Liver (tissue), 9 donors: ENCODE results near the gene RPUSD1. TPM values are rescaled to one million over a fixed set of nuclear protein-coding genes. Genes with fewer than 3 reads are reported as not detected.

Experiments
- DNase-seq: peaks from one replicate; pipeline ENCODE4 v3.0.0-alpha.2; 2017; ENCODE audit warnings: low spot score
- H3K27ac ChIP-seq, 2 donors: one replicate each; pipeline ENCODE4 v1.7.0; 2013; ENCODE audit warnings: inconsistent platforms in 2 of 2, low read length in 2 of 2, control low read depth in 1 of 2, low read depth in 1 of 2, mild to moderate bottlenecking in 1 of 2
- H3K27me3 ChIP-seq, 4 donors: one replicate each; pipeline versions ENCODE4 v1.6.1 to v1.7.0; 2013; ENCODE audit warnings: low read length in 3 of 4, inconsistent platforms in 1 of 4, mild to moderate bottlenecking in 1 of 4, moderate library complexity in 1 of 4; ENCODE audit not compliant: control insufficient read depth in 4 of 4, insufficient read depth in 4 of 4
- H3K36me3 ChIP-seq, 4 donors: one replicate each; pipeline versions ENCODE4 v1.6.1 to v1.7.0; 2013; ENCODE audit warnings: low read length in 3 of 4, mild to moderate bottlenecking in 3 of 4, low read depth in 1 of 4, moderate library complexity in 1 of 4; ENCODE audit not compliant: control insufficient read depth in 4 of 4, insufficient read depth in 3 of 4
- H3K4me1 ChIP-seq, 4 donors: one replicate each; pipeline versions ENCODE4 v1.6.1 to v1.7.0; 2013; ENCODE audit warnings: low read length in 3 of 4, mild to moderate bottlenecking in 3 of 4, moderate library complexity in 1 of 4; ENCODE audit not compliant: control insufficient read depth in 4 of 4, insufficient read depth in 4 of 4
- H3K4me3 ChIP-seq, 3 donors: one replicate each; pipeline versions ENCODE4 v1.6.1 to v1.7.0; 2013; ENCODE audit warnings: low read length in 3 of 3, control low read depth in 1 of 3, low read depth in 1 of 3, mild to moderate bottlenecking in 1 of 3
- H3K9ac ChIP-seq, 2 donors: one replicate each; pipeline ENCODE4 v1.7.0; 2013; ENCODE audit warnings: low read length in 2 of 2, mild to moderate bottlenecking in 2 of 2, moderate library complexity in 2 of 2, control low read depth in 1 of 2, low read depth in 1 of 2
- H3K9me3 ChIP-seq, 4 donors: one replicate each; pipeline versions ENCODE4 v1.6.1 to v1.7.0; 2013; ENCODE audit warnings: low read length in 3 of 4; ENCODE audit not compliant: control insufficient read depth in 4 of 4
- EGR1 ChIP-seq, 2 donors: IDR thresholded peaks; 2 replicates each; pipeline ENCODE4 v1.6.1; 2016 to 2018; ENCODE audit warnings: antibody characterized with exemption in 2 of 2, low read depth in 2 of 2
- FOXA1 ChIP-seq: IDR thresholded peaks from 2 replicates; pipeline ENCODE4 v1.6.1; 2016; ENCODE audit warnings: antibody characterized with exemption
- FOXA2 ChIP-seq: IDR thresholded peaks from 2 replicates; pipeline ENCODE4 v1.6.1; 2016; ENCODE audit warnings: antibody characterized with exemption
- HNF4A ChIP-seq, 2 donors: conservative IDR thresholded peaks; 2 replicates each; pipeline ENCODE4 v1.6.1; 2016; ENCODE audit warnings: antibody characterized with exemption in 2 of 2, mild to moderate bottlenecking in 2 of 2
- HNF4G ChIP-seq: IDR thresholded peaks from 2 replicates; pipeline ENCODE4 v1.6.1; 2016; ENCODE audit warnings: antibody characterized with exemption
- JUND ChIP-seq, 2 donors: IDR thresholded peaks; 2 replicates each; pipeline ENCODE4 v1.6.1; 2016; ENCODE audit warnings: antibody characterized with exemption in 2 of 2
- NR2F2 ChIP-seq: IDR thresholded peaks from 2 replicates; pipeline ENCODE4 v1.6.1; 2016; ENCODE audit warnings: antibody characterized with exemption
- RAD21 ChIP-seq, 2 donors: IDR thresholded peaks; 2 replicates each; pipeline ENCODE4 v1.6.1; 2016; ENCODE audit warnings: antibody characterized with exemption in 2 of 2, mild to moderate bottlenecking in 2 of 2
- RXRA ChIP-seq, 2 donors: IDR thresholded peaks; 2 replicates each; pipeline ENCODE4 v1.6.1; 2017 to 2018; ENCODE audit warnings: antibody characterized with exemption in 2 of 2, mild to moderate bottlenecking in 1 of 2
- SP1 ChIP-seq: IDR thresholded peaks from 2 replicates; pipeline ENCODE4 v1.6.1; 2018; ENCODE audit warnings: antibody characterized with exemption, mild to moderate bottlenecking
- TAF1 ChIP-seq: conservative IDR thresholded peaks from 2 replicates; pipeline ENCODE4 v1.6.1; 2016; ENCODE audit warnings: antibody characterized with exemption, mild to moderate bottlenecking
- WGBS: extraction: QIAGEN DNeasy Blood & Tissue Kit; methylation state at CpG from one replicate; pipeline ENCODE4 v1.1.7; 2013; 5-methylcytosine and 5-hydroxymethylcytosine counted together
- polyA plus RNA-seq, 2 donors: library from polyadenylated mRNA; stranded (reverse) in 1 of 2; unstranded in 1 of 2; fragments of 200-250 nt in 1 of 2; fragments of >200 nt in 1 of 2; fragmentation: Nextera tagmentation in 1 of 2; extraction: Ambion mirVana in 1 of 2; gene quantifications; one replicate each; pipeline versions ENCODE4 v1.2.1 to v1.2.3, GENCODE V29; 2013 to 2015
- total RNA-seq, 2 donors: library from RNA; depleted of rRNA; stranded (reverse); fragments of >200 nt; gene quantifications; one replicate each; pipeline ENCODE4 v1.2.3, GENCODE V29; 2014
- TF ChIP-seq, protein P1 (sequence below): IDR thresholded peaks from 2 replicates; pipeline ENCODE4 v1.6.1; 2016; ENCODE audit warnings: antibody characterized with exemption, mild to moderate bottlenecking
- TF ChIP-seq, protein P2 (sequence below): IDR thresholded peaks from 2 replicates; pipeline ENCODE4 v1.6.1; 2016; ENCODE audit warnings: antibody characterized with exemption
- TF ChIP-seq, protein P3 (sequence below): IDR thresholded peaks from 2 replicates; pipeline ENCODE4 v1.6.1; 2016; ENCODE audit warnings: antibody characterized with exemption
- donor health status: healthy.
- donor health status: healthy.
- donor health status: healthy.
- donor health status: healthy.
- donor health status: healthy.

RPUSD1 gene
- total and polyA plus RNA-seq, 4 donors = 4.5 to 10.7 (median 8.9) TPM

DNA sequence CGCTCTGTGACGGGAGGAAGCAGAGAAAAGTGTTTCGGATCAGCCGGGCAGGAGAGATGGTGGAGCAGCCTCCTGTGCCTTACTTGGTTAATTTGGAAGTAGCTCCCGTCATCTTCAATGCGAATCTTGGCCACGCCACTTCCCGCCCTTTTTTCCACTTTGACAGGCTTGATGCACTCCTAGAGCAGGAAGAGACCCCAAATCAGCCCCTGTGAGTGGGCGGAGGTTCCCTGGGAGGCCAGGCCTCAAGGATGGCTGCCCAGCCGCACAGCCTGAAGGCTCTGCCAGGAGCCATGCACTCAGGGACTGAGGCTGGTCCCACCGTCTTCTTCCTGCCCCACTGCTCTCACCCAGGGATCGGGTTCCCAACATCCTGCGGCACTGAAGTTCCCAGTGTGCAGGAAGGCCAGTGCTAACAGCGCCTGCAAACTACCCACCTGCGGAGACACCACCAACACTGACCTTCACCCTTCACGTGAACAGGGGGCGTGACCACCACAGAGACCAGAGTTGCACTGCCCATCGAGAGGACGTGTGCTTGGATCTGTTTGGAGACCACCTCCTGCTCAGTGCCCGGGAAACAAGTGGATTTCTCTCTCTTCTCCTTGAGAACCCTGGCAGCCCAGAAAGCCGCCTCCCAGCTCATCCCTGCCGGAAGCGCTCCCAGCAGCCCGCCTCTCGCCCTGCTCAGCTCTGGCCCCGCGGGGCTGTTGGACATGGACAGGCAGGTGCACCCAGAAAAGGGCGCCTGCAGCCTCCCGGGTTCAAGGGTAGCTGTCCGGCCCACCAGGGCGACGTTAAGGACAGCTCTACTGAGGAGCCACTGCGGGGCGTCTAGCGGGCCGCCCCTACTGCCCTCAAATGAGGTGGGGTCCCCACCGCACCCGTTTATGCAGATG lies 48.4 kb downstream of the RPUSD1 start:
- no peaks in the 10 kb centered on the region for H3K9me3 ChIP-seq
- peak; percentile 55 for DNase-seq
- WGBS = 37% methylated on average over 38 of the region's 38 CpGs
- H3K4me1 ChIP-seq = peaks cover 12 to 17% (median 15%) of the 10 kb centered on the region in 4 donors
- H3K27ac ChIP-seq = no peak overlapping the region
- peak; percentile 8 to 19 for TF ChIP-seq HNF4A (conservative IDR thresholded peaks at IDR 0.05)
- TF ChIP-seq, protein P1, sequence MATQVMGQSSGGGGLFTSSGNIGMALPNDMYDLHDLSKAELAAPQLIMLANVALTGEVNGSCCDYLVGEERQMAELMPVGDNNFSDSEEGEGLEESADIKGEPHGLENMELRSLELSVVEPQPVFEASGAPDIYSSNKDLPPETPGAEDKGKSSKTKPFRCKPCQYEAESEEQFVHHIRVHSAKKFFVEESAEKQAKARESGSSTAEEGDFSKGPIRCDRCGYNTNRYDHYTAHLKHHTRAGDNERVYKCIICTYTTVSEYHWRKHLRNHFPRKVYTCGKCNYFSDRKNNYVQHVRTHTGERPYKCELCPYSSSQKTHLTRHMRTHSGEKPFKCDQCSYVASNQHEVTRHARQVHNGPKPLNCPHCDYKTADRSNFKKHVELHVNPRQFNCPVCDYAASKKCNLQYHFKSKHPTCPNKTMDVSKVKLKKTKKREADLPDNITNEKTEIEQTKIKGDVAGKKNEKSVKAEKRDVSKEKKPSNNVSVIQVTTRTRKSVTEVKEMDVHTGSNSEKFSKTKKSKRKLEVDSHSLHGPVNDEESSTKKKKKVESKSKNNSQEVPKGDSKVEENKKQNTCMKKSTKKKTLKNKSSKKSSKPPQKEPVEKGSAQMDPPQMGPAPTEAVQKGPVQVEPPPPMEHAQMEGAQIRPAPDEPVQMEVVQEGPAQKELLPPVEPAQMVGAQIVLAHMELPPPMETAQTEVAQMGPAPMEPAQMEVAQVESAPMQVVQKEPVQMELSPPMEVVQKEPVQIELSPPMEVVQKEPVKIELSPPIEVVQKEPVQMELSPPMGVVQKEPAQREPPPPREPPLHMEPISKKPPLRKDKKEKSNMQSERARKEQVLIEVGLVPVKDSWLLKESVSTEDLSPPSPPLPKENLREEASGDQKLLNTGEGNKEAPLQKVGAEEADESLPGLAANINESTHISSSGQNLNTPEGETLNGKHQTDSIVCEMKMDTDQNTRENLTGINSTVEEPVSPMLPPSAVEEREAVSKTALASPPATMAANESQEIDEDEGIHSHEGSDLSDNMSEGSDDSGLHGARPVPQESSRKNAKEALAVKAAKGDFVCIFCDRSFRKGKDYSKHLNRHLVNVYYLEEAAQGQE = no peak
- H3K36me3 ChIP-seq = peaks cover 3 to 27% (median 14%) of the 10 kb centered on the region in 4 donors
- no peaks in the 10 kb centered on the region for H3K27me3 ChIP-seq
- H3K9ac ChIP-seq = peak overlapping the region; percentile 74 to 88
- peak overlapping the region; percentile 83 to 99 (median 93) for H3K4me3 ChIP-seq

DNA sequence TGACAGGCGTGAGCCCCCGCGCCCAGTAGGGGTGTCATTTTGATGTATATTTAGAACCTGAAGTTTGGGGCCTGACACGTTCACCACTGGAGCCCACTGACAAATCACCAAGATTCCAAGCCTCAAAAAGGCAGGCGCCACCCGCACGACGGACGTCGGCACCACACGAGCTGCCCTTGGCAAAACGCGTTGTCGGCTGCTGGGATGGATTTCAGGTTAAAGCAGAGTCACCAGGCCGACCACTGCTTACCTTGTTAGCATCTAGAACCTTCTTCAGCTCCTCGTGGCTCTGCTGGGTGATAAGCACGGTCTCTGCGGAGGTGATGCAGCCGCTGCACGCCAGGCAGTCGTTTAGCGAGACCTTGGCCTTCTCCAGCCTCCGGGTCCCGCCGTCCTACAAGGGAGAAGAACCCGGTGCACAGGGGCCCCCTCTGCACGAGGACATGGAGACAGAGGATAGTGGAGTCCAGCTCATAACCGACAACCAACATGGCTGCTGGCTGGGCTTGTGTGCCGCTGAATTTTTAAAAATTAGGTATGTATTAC lies 51.2 kb downstream of the RPUSD1 start:
- peaks cover 12 to 17% (median 15%) of the 10 kb centered on the region in 4 donors for H3K4me1 ChIP-seq
- no peak overlapping the region for H3K27ac ChIP-seq
- no peaks in the 10 kb centered on the region for H3K9me3 ChIP-seq
- H3K4me3 ChIP-seq = no peak overlapping the region
- no peaks in the 10 kb centered on the region for H3K27me3 ChIP-seq
- DNase-seq = no peak
- 98% methylated on average over 29 of the region's 29 CpGs for WGBS
- TF ChIP-seq RAD21 (IDR thresholded peaks at IDR 0.05) (no peak), NR2F2 (no peak), JUND (IDR thresholded peaks at IDR 0.05) (no peak), EGR1 (IDR thresholded peaks at IDR 0.05; ENCODE audit: low read depth in 2 of 2) (no peak), FOXA1 (no peak), FOXA2 (no peak), HNF4G (no peak), RXRA (IDR thresholded peaks at IDR 0.05) (no peak), HNF4A (conservative IDR thresholded peaks at IDR 0.05) (no peak), SP1 (no peak), TAF1 (no peak)
- TF ChIP-seq, protein P1 = no peak
- TF ChIP-seq, protein P2, sequence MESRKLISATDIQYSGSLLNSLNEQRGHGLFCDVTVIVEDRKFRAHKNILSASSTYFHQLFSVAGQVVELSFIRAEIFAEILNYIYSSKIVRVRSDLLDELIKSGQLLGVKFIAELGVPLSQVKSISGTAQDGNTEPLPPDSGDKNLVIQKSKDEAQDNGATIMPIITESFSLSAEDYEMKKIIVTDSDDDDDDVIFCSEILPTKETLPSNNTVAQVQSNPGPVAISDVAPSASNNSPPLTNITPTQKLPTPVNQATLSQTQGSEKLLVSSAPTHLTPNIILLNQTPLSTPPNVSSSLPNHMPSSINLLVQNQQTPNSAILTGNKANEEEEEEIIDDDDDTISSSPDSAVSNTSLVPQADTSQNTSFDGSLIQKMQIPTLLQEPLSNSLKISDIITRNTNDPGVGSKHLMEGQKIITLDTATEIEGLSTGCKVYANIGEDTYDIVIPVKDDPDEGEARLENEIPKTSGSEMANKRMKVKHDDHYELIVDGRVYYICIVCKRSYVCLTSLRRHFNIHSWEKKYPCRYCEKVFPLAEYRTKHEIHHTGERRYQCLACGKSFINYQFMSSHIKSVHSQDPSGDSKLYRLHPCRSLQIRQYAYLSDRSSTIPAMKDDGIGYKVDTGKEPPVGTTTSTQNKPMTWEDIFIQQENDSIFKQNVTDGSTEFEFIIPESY = no peak
- TF ChIP-seq, protein P3, sequence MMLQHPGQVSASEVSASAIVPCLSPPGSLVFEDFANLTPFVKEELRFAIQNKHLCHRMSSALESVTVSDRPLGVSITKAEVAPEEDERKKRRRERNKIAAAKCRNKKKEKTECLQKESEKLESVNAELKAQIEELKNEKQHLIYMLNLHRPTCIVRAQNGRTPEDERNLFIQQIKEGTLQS = no peak
- H3K36me3 ChIP-seq = peaks cover 12 to 51% (median 14%) of the 10 kb centered on the region in 4 donors
- no peak overlapping the region for H3K9ac ChIP-seq
